Astrocyte (in vitro differentiated cells and primary cell): Measurements from ENCODE around the gene VKORC1.

ENCODE experiments used
- CTCF ChIP-seq: IDR thresholded peaks from 2 replicates; pipeline ENCODE4 v1.5.1; 2011; ENCODE audit warnings: low read depth, mild to moderate bottlenecking, inconsistent platforms, low read length, moderate library complexity; ENCODE audit not compliant: insufficient read depth
- EZH2 ChIP-seq: IDR thresholded peaks from 2 replicates; pipeline ENCODE4 v1.6.1; 2012; ENCODE audit warnings: mild to moderate bottlenecking, low read length, inconsistent platforms; ENCODE audit not compliant: insufficient read depth

- TF ChIP-seq CTCF = no peak
- no peak for TF ChIP-seq EZH2
These were observed 19.9 kb upstream of the VKORC1 start for GRCh38 chr16:31114468-31114867.
